Measurements from ENCODE around the gene KRT73. TPM values are rescaled to one million over a fixed set of nuclear protein-coding genes. Genes with fewer than 3 reads are reported as not detected.
A peak's percentile ranks its signal among the peaks of the same experiment; 100 is the strongest.

KRT73 gene
- total RNA-seq, 5 donors from 2014 or later (not counting 1 experiment from before 2014, with no cell fraction given): 6.8 to 37.9 (median 21.9) TPM

- H3K4me1 Mint-ChIP-seq: peaks cover 79 to 83% (median 82%) of the 10 kb centered on the region in 3 donors
- no peaks in the 10 kb centered on the region for H3K9me3 ChIP-seq
- H3K4me3 ChIP-seq (ENCODE audit: control insufficient read depth in 1 of 2, extremely low read depth in 1 of 2, low read length in 1 of 2): no peak overlapping the region
- WGBS (ENCODE audit: insufficient coverage): 86% methylated on average over 1 of the region's 6 CpGs
- H3K4me3 Mint-ChIP-seq: peak overlapping the region in 1 of 3 donors; percentile 74
- ChIA-PET CTCF (no interaction called here), POLR2A (no interaction called here)
- H3K27ac Mint-ChIP-seq: peak overlapping the region; percentile 98 to 100
- peak overlapping the region; percentile 96 for H3K27ac ChIP-seq (ENCODE audit: low read length)
- no peaks in the 10 kb centered on the region for H3K27me3 ChIP-seq (replicated peaks in 1 of 2; ENCODE audit: control insufficient read depth in 2 of 2, extremely low read depth in 1 of 2, insufficient read depth in 2 of 2, low read length in 1 of 2)
- peaks cover 4% of the 10 kb centered on the region for H3K36me3 Mint-ChIP-seq
- peaks cover 74% of the 10 kb centered on the region in 2 experiments for H3K4me1 ChIP-seq (ENCODE audit: control insufficient read depth in 1 of 2, extremely low read depth in 1 of 2, insufficient read depth in 2 of 2, low read length in 2 of 2)
- DNase-seq (no peak), ATAC-seq (replicated peaks in 1 of 4) (no peak)
- peaks cover 3 to 5% (median 4%) of the 10 kb centered on the region in 3 donors for H3K9me3 Mint-ChIP-seq
- no peaks in the 10 kb centered on the region for H3K36me3 ChIP-seq (ENCODE audit: control insufficient read depth in 2 of 2, extremely low read depth in 1 of 2, insufficient read depth in 1 of 2, low read length in 1 of 2)
- no peaks in the 10 kb centered on the region for H3K27me3 Mint-ChIP-seq
Measured at GRCh38 chr12:52644078-52644415, 25.7 kb upstream of the KRT73 start.

- peak overlapping the region; percentile 98 to 100 for H3K27ac Mint-ChIP-seq
- H3K4me3 ChIP-seq (ENCODE audit: control insufficient read depth in 1 of 2, extremely low read depth in 1 of 2, low read length in 1 of 2): no peak overlapping the region
- no peaks in the 10 kb centered on the region for H3K9me3 ChIP-seq
- peaks cover 3 to 5% (median 4%) of the 10 kb centered on the region in 3 donors for H3K9me3 Mint-ChIP-seq
- peak overlapping the region in 1 of 3 donors; percentile 27 for H3K4me3 Mint-ChIP-seq
- peaks cover 73 to 78% (median 76%) of the 10 kb centered on the region in 3 donors for H3K4me1 Mint-ChIP-seq
- ATAC-seq (replicated peaks in 1 of 4) (no peak), DNase-seq (no peak)
- H3K27me3 Mint-ChIP-seq: no peaks in the 10 kb centered on the region
- no peaks in the 10 kb centered on the region for H3K36me3 ChIP-seq (ENCODE audit: control insufficient read depth in 2 of 2, extremely low read depth in 1 of 2, insufficient read depth in 1 of 2, low read length in 1 of 2)
- no peaks in the 10 kb centered on the region for H3K27me3 ChIP-seq (replicated peaks in 1 of 2; ENCODE audit: control insufficient read depth in 2 of 2, extremely low read depth in 1 of 2, insufficient read depth in 2 of 2, low read length in 1 of 2)
- WGBS (ENCODE audit: insufficient coverage): 65% methylated on average over 4 of the region's 10 CpGs
- H3K4me1 ChIP-seq (ENCODE audit: control insufficient read depth in 1 of 2, extremely low read depth in 1 of 2, insufficient read depth in 2 of 2, low read length in 2 of 2): peaks cover 68% of the 10 kb centered on the region in 2 experiments
- H3K36me3 Mint-ChIP-seq: peaks cover 4% of the 10 kb centered on the region
- POLR2A ChIA-PET: interaction anchor here in 1 of 2 donors (0.6 kb wide), 1 partner anchor 49 kb away, joined by 4 read pairs; no protein-coding TSS in a partner anchor
- H3K27ac ChIP-seq (ENCODE audit: low read length): peak overlapping the region; percentile 96
- CTCF ChIA-PET: no interaction called here
Measured at GRCh38 chr12:52643233-52644077, 25.1 kb upstream of the KRT73 start.

GRCh38 chr12:52641468-52641867 is 23.1 kb upstream of the KRT73 start:
- Mint-ChIP-seq H3K36me3 (peaks cover 4% of the 10 kb centered on the region), H3K27ac (peak overlapping the region; percentile 53 to 100), H3K27me3 (peaks cover 0 to 3% of the 10 kb centered on the region in 2 donors), H3K4me3 (peak overlapping the region in 1 of 3 donors; percentile 62), H3K4me1 (peaks cover 53 to 62% (median 61%) of the 10 kb centered on the region in 3 donors), H3K9me3 (peaks cover 0 to 5% (median 3%) of the 10 kb centered on the region in 3 donors)
- Histone ChIP-seq H3K9me3 (no peaks in the 10 kb centered on the region), H3K4me1 (ENCODE audit: control insufficient read depth in 1 of 2, extremely low read depth in 1 of 2, insufficient read depth in 2 of 2, low read length in 2 of 2) (peaks cover 49 to 50% of the 10 kb centered on the region in 2 experiments), H3K4me3 (ENCODE audit: control insufficient read depth in 1 of 2, extremely low read depth in 1 of 2, low read length in 1 of 2) (no peak overlapping the region), H3K27ac (ENCODE audit: low read length) (no peak overlapping the region), H3K27me3 (replicated peaks in 1 of 2; ENCODE audit: control insufficient read depth in 2 of 2, extremely low read depth in 1 of 2, insufficient read depth in 2 of 2, low read length in 1 of 2) (no peaks in the 10 kb centered on the region), H3K36me3 (ENCODE audit: control insufficient read depth in 2 of 2, extremely low read depth in 1 of 2, insufficient read depth in 1 of 2, low read length in 1 of 2) (no peaks in the 10 kb centered on the region)
- DNase-seq (peak in 1 of 35 experiments; percentile 2), ATAC-seq (replicated peaks in 1 of 4) (no peak)
- WGBS (ENCODE audit: insufficient coverage): 84% methylated on average over 3 of the region's 4 CpGs
- POLR2A ChIA-PET: no interaction called here
- CTCF ChIA-PET: interaction anchor here in 1 of 2 donors (0.5 to 1.0 kb wide), 2 partner anchors 75 to 316 kb away, joined by 3 to 4 read pairs; no protein-coding TSS in a partner anchor

GRCh38 chr12:52637299-52637698 is 18.9 kb upstream of the KRT73 start:
- no peak overlapping the region for H3K4me3 Mint-ChIP-seq
- peaks cover 0 to 3% of the 10 kb centered on the region in 2 experiments for H3K27me3 ChIP-seq (replicated peaks in 1 of 2; ENCODE audit: control insufficient read depth in 2 of 2, extremely low read depth in 1 of 2, insufficient read depth in 2 of 2, low read length in 1 of 2)
- CTCF ChIA-PET: no interaction called here
- WGBS (ENCODE audit: insufficient coverage): 88% methylated on average over 2 of the region's 4 CpGs
- no peaks in the 10 kb centered on the region for H3K36me3 ChIP-seq (ENCODE audit: control insufficient read depth in 2 of 2, extremely low read depth in 1 of 2, insufficient read depth in 1 of 2, low read length in 1 of 2)
- POLR2A ChIA-PET: no interaction called here
- peaks cover 36 to 39% of the 10 kb centered on the region in 2 experiments for H3K4me1 ChIP-seq (ENCODE audit: control insufficient read depth in 1 of 2, extremely low read depth in 1 of 2, insufficient read depth in 2 of 2, low read length in 2 of 2)
- no peaks in the 10 kb centered on the region for H3K9me3 ChIP-seq
- no peak for DNase-seq
- no peak overlapping the region for H3K4me3 ChIP-seq (ENCODE audit: control insufficient read depth in 1 of 2, extremely low read depth in 1 of 2, low read length in 1 of 2)
- peaks cover 0 to 6% of the 10 kb centered on the region in 2 donors for H3K27me3 Mint-ChIP-seq
- H3K27ac Mint-ChIP-seq: peak overlapping the region in 1 of 2 donors; percentile 6
- H3K9me3 Mint-ChIP-seq: no peaks in the 10 kb centered on the region
- no peak overlapping the region for H3K27ac ChIP-seq (ENCODE audit: low read length)
- ATAC-seq (replicated peaks in 1 of 4): no peak
- H3K4me1 Mint-ChIP-seq: peaks cover 38 to 52% (median 47%) of the 10 kb centered on the region in 3 donors
- no peaks in the 10 kb centered on the region for H3K36me3 Mint-ChIP-seq

GRCh38 chr12:52636592-52637258 is 18.4 kb upstream of the KRT73 start:
- Mint-ChIP-seq H3K4me3 (no peak overlapping the region), H3K4me1 (peaks cover 38 to 52% (median 47%) of the 10 kb centered on the region in 3 donors), H3K36me3 (no peaks in the 10 kb centered on the region), H3K9me3 (no peaks in the 10 kb centered on the region), H3K27ac (peak overlapping the region in 1 of 2 donors; percentile 23), H3K27me3 (peaks cover 0 to 6% of the 10 kb centered on the region in 2 donors)
- no peaks in the 10 kb centered on the region for H3K9me3 ChIP-seq
- H3K4me3 ChIP-seq (ENCODE audit: control insufficient read depth in 1 of 2, extremely low read depth in 1 of 2, low read length in 1 of 2): no peak overlapping the region
- H3K27ac ChIP-seq (ENCODE audit: low read length): no peak overlapping the region
- 100% methylated on average over 2 of the region's 5 CpGs for WGBS (ENCODE audit: insufficient coverage)
- DNase-seq: peak in 1 of 35 experiments; percentile 1
- CTCF ChIA-PET: no interaction called here
- peaks cover 0 to 3% of the 10 kb centered on the region in 2 experiments for H3K27me3 ChIP-seq (replicated peaks in 1 of 2; ENCODE audit: control insufficient read depth in 2 of 2, extremely low read depth in 1 of 2, insufficient read depth in 2 of 2, low read length in 1 of 2)
- H3K4me1 ChIP-seq (ENCODE audit: control insufficient read depth in 1 of 2, extremely low read depth in 1 of 2, insufficient read depth in 2 of 2, low read length in 2 of 2): peaks cover 37 to 40% of the 10 kb centered on the region in 2 experiments
- POLR2A ChIA-PET: no interaction called here
- ATAC-seq (replicated peaks in 1 of 4): no peak
- H3K36me3 ChIP-seq (ENCODE audit: control insufficient read depth in 2 of 2, extremely low read depth in 1 of 2, insufficient read depth in 1 of 2, low read length in 1 of 2): no peaks in the 10 kb centered on the region

- Mint-ChIP-seq H3K27ac (no peak overlapping the region), H3K27me3 (peaks cover 0 to 6% of the 10 kb centered on the region in 2 donors), H3K4me3 (no peak overlapping the region), H3K9me3 (no peaks in the 10 kb centered on the region), H3K4me1 (peaks cover 38 to 52% (median 47%) of the 10 kb centered on the region in 3 donors), H3K36me3 (no peaks in the 10 kb centered on the region)
- Histone ChIP-seq H3K4me3 (ENCODE audit: control insufficient read depth in 1 of 2, extremely low read depth in 1 of 2, low read length in 1 of 2) (no peak overlapping the region), H3K9me3 (no peaks in the 10 kb centered on the region), H3K27ac (ENCODE audit: low read length) (no peak overlapping the region), H3K27me3 (replicated peaks in 1 of 2; ENCODE audit: control insufficient read depth in 2 of 2, extremely low read depth in 1 of 2, insufficient read depth in 2 of 2, low read length in 1 of 2) (peaks cover 0 to 3% of the 10 kb centered on the region in 2 experiments), H3K36me3 (ENCODE audit: control insufficient read depth in 2 of 2, extremely low read depth in 1 of 2, insufficient read depth in 1 of 2, low read length in 1 of 2) (no peaks in the 10 kb centered on the region), H3K4me1 (ENCODE audit: control insufficient read depth in 1 of 2, extremely low read depth in 1 of 2, insufficient read depth in 2 of 2, low read length in 2 of 2) (peaks cover 39 to 40% of the 10 kb centered on the region in 2 experiments)
- DNase-seq (peak in 2 of 35 experiments; percentile 5 to 7), ATAC-seq (replicated peaks in 1 of 4) (no peak)
- WGBS (ENCODE audit: insufficient coverage): 42% methylated on average over 4 of the region's 6 CpGs
- ChIA-PET CTCF (no interaction called here), POLR2A (interaction anchor here in 1 of 2 donors (0.5 kb wide), 1 partner anchor 1094 kb away, joined by 3 read pairs; no protein-coding TSS in a partner anchor)
Measured at GRCh38 chr12:52636189-52636588, 17.8 kb upstream of the KRT73 start.

All from T-cell (primary cell).